ENCODE measurements around the gene MYRIP.

Gene MYRIP

DNA sequence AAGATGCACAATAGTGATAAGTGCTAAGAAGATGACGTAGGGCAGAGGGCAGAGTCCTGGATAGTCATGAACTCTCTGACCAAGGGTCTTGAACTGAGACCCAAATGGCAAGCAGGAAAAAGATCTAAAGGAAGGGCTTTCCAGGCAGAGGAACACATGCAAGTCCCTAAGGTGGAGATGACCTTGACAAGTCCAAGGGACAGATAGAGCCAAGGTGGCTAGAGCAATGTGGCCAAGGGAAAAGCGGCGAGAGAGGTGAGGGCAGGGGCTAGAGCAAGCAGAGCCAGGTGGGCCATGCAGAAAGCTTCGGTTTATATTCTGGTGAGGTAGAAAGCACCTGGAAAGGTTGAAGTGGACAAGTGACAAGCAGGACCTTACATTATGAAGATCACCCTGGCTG is 414.4 kb downstream of the MYRIP start:
- H3K4me2 ChIP-seq (ENCODE audit: low read depth, low read length, poor library complexity, severe bottlenecking), result no peak overlapping the region
- H3K9me3 ChIP-seq (ENCODE audit: insufficient read depth, low read length), result no peaks in the 10 kb centered on the region
- no peak overlapping the region for H3K27ac ChIP-seq (ENCODE audit: low read depth, low read length)
- H3K9ac ChIP-seq (ENCODE audit: low read length), result no peak overlapping the region
- no peak overlapping the region for H3K4me3 ChIP-seq (ENCODE audit: insufficient read depth, low read length, poor library complexity, severe bottlenecking)
- no peaks in the 10 kb centered on the region for H4K20me1 ChIP-seq (ENCODE audit: low read depth, low read length)
- no peaks in the 10 kb centered on the region for H3K27me3 ChIP-seq (ENCODE audit: low read length)
- no peaks in the 10 kb centered on the region for H3K9me2 ChIP-seq (replicated peaks; ENCODE audit: insufficient read depth, low read length)
- H3K36me3 ChIP-seq (ENCODE audit: low read length), result no peaks in the 10 kb centered on the region
- no peak overlapping the region for H2AFZ ChIP-seq (ENCODE audit: low read depth, low read length, severe bottlenecking)
- TF ChIP-seq, protein P1, sequence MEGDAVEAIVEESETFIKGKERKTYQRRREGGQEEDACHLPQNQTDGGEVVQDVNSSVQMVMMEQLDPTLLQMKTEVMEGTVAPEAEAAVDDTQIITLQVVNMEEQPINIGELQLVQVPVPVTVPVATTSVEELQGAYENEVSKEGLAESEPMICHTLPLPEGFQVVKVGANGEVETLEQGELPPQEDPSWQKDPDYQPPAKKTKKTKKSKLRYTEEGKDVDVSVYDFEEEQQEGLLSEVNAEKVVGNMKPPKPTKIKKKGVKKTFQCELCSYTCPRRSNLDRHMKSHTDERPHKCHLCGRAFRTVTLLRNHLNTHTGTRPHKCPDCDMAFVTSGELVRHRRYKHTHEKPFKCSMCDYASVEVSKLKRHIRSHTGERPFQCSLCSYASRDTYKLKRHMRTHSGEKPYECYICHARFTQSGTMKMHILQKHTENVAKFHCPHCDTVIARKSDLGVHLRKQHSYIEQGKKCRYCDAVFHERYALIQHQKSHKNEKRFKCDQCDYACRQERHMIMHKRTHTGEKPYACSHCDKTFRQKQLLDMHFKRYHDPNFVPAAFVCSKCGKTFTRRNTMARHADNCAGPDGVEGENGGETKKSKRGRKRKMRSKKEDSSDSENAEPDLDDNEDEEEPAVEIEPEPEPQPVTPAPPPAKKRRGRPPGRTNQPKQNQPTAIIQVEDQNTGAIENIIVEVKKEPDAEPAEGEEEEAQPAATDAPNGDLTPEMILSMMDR (IDR thresholded peaks at IDR 0.05; ENCODE audit: insufficient read depth, low read length, poor library complexity, severe bottlenecking), result no peak
- no peak for TF ChIP-seq EZH2phosphoT487 (conservative IDR thresholded peaks at IDR 0.05; ENCODE audit: low read length)
- H3F3A ChIP-seq (ENCODE audit: insufficient read depth), result no peaks in the 10 kb centered on the region
- H3K79me2 ChIP-seq (ENCODE audit: insufficient read depth, low read length), result no peaks in the 10 kb centered on the region

DNA sequence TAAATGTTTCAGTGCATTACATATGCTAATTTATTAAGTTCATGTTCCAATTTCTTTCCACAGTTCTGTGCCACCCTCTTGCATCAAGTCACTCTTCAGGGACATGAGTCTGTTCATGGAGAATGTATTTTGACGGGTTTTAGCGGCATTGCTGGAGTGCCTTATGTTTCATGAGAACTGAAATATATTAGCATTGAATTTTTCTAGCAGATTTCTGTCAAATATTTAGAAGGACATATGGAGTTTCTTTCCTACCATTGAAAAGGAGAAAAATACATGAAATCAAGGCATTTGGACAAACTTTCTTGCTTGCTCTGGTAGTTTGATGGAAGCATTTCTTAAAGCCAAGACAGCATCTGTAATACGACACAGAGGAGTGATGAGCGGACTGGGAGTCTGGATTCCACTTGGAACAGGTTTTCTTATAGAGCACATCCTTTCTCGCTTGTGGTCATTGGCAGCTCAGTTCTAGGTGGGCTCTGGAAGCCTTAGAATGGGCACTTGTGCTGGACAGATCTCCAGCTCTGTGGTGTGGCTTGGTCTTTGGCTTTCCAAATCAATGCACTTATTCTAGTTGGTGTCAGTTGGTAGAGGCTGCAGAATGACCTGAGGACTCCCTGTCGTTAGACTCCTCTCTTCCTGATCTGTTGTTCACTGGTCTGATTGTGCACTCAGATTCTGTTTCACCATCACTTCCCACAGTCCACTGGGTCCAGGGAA is 415.5 kb downstream of the MYRIP start:
- Histone ChIP-seq H3F3A (ENCODE audit: insufficient read depth) (no peaks in the 10 kb centered on the region), H4K20me1 (ENCODE audit: low read depth, low read length) (no peaks in the 10 kb centered on the region), H3K36me3 (ENCODE audit: low read length) (no peaks in the 10 kb centered on the region), H3K9me2 (replicated peaks; ENCODE audit: insufficient read depth, low read length) (no peaks in the 10 kb centered on the region), H3K27me3 (ENCODE audit: low read length) (no peaks in the 10 kb centered on the region), H3K9me3 (ENCODE audit: insufficient read depth, low read length) (no peaks in the 10 kb centered on the region), H3K27ac (ENCODE audit: low read depth, low read length) (no peak overlapping the region), H3K79me2 (ENCODE audit: insufficient read depth, low read length) (no peaks in the 10 kb centered on the region), H3K4me3 (ENCODE audit: insufficient read depth, low read length, poor library complexity, severe bottlenecking) (no peak overlapping the region), H3K4me2 (ENCODE audit: low read depth, low read length, poor library complexity, severe bottlenecking) (no peak overlapping the region), H3K9ac (ENCODE audit: low read length) (no peak overlapping the region), H2AFZ (ENCODE audit: low read depth, low read length, severe bottlenecking) (no peak overlapping the region)
- no peak for TF ChIP-seq EZH2phosphoT487 (conservative IDR thresholded peaks at IDR 0.05; ENCODE audit: low read length)
- TF ChIP-seq, protein P1 (IDR thresholded peaks at IDR 0.05; ENCODE audit: insufficient read depth, low read length, poor library complexity, severe bottlenecking), result no peak

DNA sequence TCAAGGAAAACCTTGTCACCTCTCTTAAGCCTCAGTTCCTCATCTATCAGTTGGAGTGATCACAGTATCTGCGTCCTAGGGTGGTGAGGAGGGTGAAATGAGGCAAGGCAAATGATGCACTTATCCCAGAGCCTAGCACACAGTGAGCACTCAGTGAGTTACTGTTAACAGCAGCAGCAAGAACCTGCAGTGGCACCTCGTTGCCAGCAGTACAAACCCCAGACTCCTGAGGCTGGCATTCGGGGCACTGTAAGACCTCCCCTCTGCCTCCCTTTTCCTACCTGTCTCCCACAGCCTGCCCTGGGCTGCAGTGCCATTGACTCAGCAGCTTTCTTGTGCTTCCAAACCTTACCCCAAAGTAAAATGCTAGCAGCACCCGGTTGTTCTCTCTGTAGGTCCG is 417.2 kb downstream of the MYRIP start:
- no peak overlapping the region for H3K27ac ChIP-seq (ENCODE audit: low read depth, low read length)
- no peaks in the 10 kb centered on the region for H3K79me2 ChIP-seq (ENCODE audit: insufficient read depth, low read length)
- H3K27me3 ChIP-seq (ENCODE audit: low read length), result no peaks in the 10 kb centered on the region
- no peaks in the 10 kb centered on the region for H3K9me3 ChIP-seq (ENCODE audit: insufficient read depth, low read length)
- no peak for TF ChIP-seq EZH2phosphoT487 (conservative IDR thresholded peaks at IDR 0.05; ENCODE audit: low read length)
- TF ChIP-seq, protein P1 (IDR thresholded peaks at IDR 0.05; ENCODE audit: insufficient read depth, low read length, poor library complexity, severe bottlenecking), result no peak
- H3K9me2 ChIP-seq (replicated peaks; ENCODE audit: insufficient read depth, low read length), result no peaks in the 10 kb centered on the region
- no peaks in the 10 kb centered on the region for H4K20me1 ChIP-seq (ENCODE audit: low read depth, low read length)
- H3K4me3 ChIP-seq (ENCODE audit: insufficient read depth, low read length, poor library complexity, severe bottlenecking), result no peak overlapping the region
- H3K9ac ChIP-seq (ENCODE audit: low read length), result no peak overlapping the region
- H3F3A ChIP-seq (ENCODE audit: insufficient read depth), result no peaks in the 10 kb centered on the region
- H3K4me2 ChIP-seq (ENCODE audit: low read depth, low read length, poor library complexity, severe bottlenecking), result no peak overlapping the region
- no peaks in the 10 kb centered on the region for H3K36me3 ChIP-seq (ENCODE audit: low read length)
- H2AFZ ChIP-seq (ENCODE audit: low read depth, low read length, severe bottlenecking), result no peak overlapping the region

All from SU-DHL-6 (cell line).